GM12875 (cell line): Measurements from ENCODE around the gene METTL5.
A peak's percentile ranks its signal among the peaks of the same experiment; 100 is the strongest.

Experiments
- H3K4me3 ChIP-seq: one replicate; pipeline ENCODE4 v1.5.1; 2011; ENCODE audit warnings: low read depth, low read length, control low read depth
- TF ChIP-seq, protein P1 (sequence below): IDR thresholded peaks from 2 replicates; pipeline ENCODE4 v1.5.1; 2011; ENCODE audit warnings: low read depth, mild to moderate bottlenecking, control low read depth, inconsistent platforms, low read length, moderate library complexity, borderline replicate concordance; ENCODE audit not compliant: insufficient read depth

METTL5 gene

DNA sequence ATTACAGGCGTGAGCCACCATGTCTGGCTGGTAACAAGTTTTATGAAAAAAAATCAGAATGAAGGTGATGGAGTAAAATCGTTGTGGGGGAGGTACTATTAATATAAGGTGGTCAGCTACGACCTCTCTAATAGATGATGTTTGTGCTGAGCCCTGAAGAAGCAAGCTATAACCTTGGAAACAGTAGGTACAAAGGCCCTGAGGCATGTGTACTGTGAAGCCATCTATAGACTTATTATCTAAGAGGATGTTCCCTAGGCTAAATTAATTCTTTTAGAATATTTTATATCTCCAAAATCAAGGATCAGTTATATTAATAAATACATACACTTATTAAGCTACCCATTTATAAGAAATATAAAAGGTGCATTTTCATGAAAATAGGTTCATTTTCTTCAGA lies 49.4 kb downstream of the METTL5 start:
- no peak overlapping the region for H3K4me3 ChIP-seq
- TF ChIP-seq, protein P1, sequence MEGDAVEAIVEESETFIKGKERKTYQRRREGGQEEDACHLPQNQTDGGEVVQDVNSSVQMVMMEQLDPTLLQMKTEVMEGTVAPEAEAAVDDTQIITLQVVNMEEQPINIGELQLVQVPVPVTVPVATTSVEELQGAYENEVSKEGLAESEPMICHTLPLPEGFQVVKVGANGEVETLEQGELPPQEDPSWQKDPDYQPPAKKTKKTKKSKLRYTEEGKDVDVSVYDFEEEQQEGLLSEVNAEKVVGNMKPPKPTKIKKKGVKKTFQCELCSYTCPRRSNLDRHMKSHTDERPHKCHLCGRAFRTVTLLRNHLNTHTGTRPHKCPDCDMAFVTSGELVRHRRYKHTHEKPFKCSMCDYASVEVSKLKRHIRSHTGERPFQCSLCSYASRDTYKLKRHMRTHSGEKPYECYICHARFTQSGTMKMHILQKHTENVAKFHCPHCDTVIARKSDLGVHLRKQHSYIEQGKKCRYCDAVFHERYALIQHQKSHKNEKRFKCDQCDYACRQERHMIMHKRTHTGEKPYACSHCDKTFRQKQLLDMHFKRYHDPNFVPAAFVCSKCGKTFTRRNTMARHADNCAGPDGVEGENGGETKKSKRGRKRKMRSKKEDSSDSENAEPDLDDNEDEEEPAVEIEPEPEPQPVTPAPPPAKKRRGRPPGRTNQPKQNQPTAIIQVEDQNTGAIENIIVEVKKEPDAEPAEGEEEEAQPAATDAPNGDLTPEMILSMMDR: no peak

DNA sequence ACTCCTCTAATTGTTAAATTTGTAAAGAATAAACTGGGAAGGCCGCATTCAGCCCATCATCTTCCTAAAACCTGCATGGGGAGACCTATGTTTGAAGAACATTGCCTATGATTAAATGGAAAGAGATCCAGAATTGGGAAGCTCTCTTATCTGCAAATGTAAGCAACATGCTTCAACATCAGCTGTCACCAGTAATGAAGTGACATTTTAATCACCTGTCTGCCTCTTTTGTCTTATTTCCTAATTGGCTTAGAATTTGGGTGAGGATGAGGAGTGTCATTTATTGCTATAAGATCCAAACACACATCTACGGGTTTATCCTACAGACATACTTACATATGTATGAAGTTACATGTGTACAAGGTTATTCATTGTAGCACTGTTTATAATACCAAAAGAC lies 52.1 kb downstream of the METTL5 start:
- TF ChIP-seq, protein P1: no peak
- no peak overlapping the region for H3K4me3 ChIP-seq

DNA sequence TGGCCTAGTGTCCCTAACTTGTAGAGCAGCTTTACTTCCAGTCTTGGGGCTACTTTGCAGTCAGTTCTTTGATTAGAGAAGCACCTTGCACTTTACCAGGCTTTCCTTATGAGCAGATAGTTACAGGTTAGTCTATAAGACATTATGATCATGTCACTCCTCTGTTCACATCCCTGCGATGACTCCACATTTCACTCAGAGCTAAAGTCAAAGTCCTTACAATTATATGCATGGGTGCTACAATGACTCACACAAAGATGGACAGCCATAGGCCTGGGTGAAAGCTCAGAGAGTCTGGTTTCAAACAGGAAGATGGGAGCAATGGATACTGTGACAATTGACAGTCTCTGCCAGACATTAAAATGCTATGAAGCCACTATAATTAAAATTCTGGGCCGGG lies 53.1 kb downstream of the METTL5 start:
- no peak overlapping the region for H3K4me3 ChIP-seq
- TF ChIP-seq, protein P1: no peak

DNA sequence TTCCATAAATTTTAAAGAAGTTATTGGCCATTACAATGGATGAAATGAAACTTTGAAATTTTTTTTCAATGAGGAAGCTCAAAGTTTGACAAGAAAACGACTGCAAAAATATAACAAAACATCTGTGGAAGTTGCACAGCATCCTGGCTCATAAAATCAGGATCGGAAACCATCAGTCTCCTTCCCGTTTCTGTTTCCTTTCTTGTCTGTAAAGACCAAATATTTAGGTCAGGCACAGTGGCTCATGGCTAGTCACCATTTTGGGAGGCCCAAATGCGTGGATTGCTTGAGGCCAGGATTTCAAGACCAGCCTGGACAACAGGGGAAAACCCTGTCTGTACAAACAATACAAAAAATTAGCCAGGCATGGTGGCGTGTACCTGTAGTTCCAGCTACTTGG lies 53.7 kb downstream of the METTL5 start:
- TF ChIP-seq, protein P1: no peak
- H3K4me3 ChIP-seq: no peak overlapping the region

DNA sequence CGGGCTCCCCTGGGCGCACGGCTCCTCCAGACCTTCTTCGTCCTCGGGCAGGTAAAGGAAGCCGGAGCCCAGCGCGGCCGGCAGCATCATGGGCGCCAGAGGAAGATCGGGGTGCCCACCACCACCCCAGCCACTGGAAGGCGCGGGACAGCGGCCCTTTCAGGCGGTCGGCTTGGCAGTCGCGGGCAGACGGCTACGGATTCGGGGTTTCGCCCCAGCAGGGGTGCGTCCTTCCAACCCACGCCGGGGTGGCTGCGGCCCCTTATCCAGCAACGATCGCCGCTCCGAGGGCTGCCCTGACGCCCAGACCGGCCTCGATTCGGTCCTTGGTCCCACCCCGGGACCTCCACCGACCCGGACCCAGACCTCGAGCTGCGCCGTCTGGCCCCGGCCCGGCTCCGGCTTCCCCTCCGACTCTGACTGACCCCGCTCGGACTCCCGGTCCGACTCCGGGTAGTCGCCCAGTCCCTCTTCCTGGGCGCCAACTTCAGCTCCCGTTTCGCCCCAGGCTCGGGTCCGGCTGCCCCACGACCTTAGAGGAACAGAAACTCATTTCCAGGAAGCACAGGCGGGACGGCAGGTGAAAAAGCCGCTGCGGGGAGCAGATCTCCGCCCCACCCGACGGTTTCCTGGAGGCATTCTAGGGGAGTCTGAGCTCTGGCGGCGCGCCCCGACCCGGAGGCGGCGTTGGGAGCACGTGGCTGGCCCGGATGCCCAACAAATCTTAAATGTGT lies 56.3 kb downstream of the METTL5 start:
- TF ChIP-seq, protein P1: no peak
- peak overlapping the region; percentile 22 for H3K4me3 ChIP-seq

DNA sequence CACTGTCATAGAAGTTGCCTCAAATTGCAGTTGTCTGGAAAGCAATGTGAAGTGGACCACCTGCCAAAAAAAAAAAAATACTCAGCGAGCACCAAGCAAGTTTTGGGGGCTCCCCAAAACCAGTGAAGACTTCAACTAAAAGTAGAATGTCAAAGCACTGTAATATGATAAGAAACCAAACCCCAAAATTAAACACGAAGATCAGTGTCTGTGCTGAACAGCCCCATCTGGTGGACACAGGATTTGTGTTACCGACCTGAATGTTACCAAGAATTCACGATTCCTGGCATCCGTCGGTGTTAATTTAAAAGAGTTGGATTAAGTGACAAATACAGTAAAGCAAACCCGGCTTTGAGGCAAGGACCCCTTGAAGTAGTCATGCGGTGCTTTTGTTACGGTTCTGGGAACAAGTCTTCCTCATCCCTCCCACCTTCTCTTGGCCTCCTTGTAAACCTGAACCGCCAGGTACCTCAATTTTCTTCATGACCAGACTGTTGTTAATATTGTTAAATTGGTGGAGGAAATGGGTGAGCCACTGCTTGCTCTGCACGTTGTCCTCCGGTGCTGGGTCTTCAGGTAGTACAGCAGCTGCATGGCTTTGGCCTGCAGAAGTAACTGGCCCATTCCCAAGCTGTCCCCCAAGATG lies 57.3 kb downstream of the METTL5 start:
- TF ChIP-seq, protein P1: peak; percentile 66; the same call in 1 of the 2 replicates
- no peak overlapping the region for H3K4me3 ChIP-seq

DNA sequence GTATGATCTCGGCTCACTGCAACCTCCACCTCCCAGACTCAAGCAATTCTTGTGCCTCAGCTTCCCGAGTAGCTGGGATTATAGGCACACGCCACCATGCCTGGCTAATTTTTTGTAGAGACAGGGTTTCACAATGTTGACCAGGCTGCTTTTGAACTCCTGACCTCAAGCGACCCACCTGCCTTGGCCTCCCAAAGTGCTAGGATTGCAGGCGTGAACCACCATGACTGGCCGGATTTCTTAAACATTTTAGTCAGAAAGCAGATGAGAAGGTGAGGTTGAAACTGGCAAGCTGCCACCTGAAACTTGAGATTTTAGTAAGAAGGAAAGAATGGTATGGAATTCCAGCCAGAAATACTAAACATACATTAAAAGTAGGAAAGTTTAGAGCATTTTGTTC lies 59.2 kb downstream of the METTL5 start:
- TF ChIP-seq, protein P1: no peak
- no peak overlapping the region for H3K4me3 ChIP-seq
